ENCODE measurements around the gene GPC6. TPM values are rescaled to one million over a fixed set of nuclear protein-coding genes. Genes with fewer than 3 reads are reported as not detected.

Gene GPC6
- total and polyA plus RNA-seq, 4 donors = 5.9 to 29.1 (median 18.2) TPM

DNA sequence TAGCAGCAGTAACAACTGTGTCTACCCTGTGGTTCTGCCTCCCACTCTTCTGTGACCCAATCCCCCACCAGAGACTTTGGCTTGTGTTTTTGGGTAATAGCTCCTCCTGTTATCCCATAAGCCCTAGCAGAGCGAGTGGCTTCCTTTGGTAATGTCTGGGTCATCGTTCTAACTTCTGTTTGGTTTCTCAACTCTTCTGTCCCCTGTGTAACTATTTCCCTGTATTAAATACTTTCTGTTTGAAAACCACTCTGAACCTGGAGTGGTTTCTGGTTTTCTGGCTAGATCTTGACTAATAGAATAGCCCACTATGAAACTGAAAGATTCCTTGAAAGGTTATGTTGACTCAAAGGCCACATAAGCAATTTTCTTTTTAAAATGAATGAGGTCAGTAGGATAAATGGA lies 902.9 kb downstream of the GPC6 start:
- no peak for TF ChIP-seq TAF1 (conservative IDR thresholded peaks at IDR 0.05)
- TF ChIP-seq, protein P1, sequence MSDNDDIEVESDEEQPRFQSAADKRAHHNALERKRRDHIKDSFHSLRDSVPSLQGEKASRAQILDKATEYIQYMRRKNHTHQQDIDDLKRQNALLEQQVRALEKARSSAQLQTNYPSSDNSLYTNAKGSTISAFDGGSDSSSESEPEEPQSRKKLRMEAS (IDR thresholded peaks at IDR 0.05) = no peak
- no peak for TF ChIP-seq RXRA (IDR thresholded peaks at IDR 0.05)
- TF ChIP-seq EGR1 (IDR thresholded peaks at IDR 0.05; ENCODE audit: low read depth in 2 of 2) = no peak
- TF ChIP-seq, protein P2, sequence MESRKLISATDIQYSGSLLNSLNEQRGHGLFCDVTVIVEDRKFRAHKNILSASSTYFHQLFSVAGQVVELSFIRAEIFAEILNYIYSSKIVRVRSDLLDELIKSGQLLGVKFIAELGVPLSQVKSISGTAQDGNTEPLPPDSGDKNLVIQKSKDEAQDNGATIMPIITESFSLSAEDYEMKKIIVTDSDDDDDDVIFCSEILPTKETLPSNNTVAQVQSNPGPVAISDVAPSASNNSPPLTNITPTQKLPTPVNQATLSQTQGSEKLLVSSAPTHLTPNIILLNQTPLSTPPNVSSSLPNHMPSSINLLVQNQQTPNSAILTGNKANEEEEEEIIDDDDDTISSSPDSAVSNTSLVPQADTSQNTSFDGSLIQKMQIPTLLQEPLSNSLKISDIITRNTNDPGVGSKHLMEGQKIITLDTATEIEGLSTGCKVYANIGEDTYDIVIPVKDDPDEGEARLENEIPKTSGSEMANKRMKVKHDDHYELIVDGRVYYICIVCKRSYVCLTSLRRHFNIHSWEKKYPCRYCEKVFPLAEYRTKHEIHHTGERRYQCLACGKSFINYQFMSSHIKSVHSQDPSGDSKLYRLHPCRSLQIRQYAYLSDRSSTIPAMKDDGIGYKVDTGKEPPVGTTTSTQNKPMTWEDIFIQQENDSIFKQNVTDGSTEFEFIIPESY (IDR thresholded peaks at IDR 0.05) = no peak
- TF ChIP-seq, protein P3, sequence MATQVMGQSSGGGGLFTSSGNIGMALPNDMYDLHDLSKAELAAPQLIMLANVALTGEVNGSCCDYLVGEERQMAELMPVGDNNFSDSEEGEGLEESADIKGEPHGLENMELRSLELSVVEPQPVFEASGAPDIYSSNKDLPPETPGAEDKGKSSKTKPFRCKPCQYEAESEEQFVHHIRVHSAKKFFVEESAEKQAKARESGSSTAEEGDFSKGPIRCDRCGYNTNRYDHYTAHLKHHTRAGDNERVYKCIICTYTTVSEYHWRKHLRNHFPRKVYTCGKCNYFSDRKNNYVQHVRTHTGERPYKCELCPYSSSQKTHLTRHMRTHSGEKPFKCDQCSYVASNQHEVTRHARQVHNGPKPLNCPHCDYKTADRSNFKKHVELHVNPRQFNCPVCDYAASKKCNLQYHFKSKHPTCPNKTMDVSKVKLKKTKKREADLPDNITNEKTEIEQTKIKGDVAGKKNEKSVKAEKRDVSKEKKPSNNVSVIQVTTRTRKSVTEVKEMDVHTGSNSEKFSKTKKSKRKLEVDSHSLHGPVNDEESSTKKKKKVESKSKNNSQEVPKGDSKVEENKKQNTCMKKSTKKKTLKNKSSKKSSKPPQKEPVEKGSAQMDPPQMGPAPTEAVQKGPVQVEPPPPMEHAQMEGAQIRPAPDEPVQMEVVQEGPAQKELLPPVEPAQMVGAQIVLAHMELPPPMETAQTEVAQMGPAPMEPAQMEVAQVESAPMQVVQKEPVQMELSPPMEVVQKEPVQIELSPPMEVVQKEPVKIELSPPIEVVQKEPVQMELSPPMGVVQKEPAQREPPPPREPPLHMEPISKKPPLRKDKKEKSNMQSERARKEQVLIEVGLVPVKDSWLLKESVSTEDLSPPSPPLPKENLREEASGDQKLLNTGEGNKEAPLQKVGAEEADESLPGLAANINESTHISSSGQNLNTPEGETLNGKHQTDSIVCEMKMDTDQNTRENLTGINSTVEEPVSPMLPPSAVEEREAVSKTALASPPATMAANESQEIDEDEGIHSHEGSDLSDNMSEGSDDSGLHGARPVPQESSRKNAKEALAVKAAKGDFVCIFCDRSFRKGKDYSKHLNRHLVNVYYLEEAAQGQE (IDR thresholded peaks at IDR 0.05) = no peak
- TF ChIP-seq FOXA2 (IDR thresholded peaks at IDR 0.05) = no peak
- TF ChIP-seq HNF4G (IDR thresholded peaks at IDR 0.05) = no peak
- no peak for TF ChIP-seq JUND (IDR thresholded peaks at IDR 0.05)
- TF ChIP-seq, protein P4, sequence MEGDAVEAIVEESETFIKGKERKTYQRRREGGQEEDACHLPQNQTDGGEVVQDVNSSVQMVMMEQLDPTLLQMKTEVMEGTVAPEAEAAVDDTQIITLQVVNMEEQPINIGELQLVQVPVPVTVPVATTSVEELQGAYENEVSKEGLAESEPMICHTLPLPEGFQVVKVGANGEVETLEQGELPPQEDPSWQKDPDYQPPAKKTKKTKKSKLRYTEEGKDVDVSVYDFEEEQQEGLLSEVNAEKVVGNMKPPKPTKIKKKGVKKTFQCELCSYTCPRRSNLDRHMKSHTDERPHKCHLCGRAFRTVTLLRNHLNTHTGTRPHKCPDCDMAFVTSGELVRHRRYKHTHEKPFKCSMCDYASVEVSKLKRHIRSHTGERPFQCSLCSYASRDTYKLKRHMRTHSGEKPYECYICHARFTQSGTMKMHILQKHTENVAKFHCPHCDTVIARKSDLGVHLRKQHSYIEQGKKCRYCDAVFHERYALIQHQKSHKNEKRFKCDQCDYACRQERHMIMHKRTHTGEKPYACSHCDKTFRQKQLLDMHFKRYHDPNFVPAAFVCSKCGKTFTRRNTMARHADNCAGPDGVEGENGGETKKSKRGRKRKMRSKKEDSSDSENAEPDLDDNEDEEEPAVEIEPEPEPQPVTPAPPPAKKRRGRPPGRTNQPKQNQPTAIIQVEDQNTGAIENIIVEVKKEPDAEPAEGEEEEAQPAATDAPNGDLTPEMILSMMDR (IDR thresholded peaks at IDR 0.05; ENCODE audit: low read depth, low read length, missing input control) = no peak
- TF ChIP-seq HNF4A (conservative IDR thresholded peaks at IDR 0.05) = no peak
- TF ChIP-seq NR2F2 (IDR thresholded peaks at IDR 0.05) = no peak
- TF ChIP-seq GABPA (IDR thresholded peaks at IDR 0.05 in 1 of 2, conservative IDR thresholded peaks at IDR 0.05 in 1 of 2) = no peak
- Histone ChIP-seq H3K4me3 (ENCODE audit: low read depth in 1 of 3, low read length in 3 of 3) (no peak overlapping the region), H3K27me3 (ENCODE audit: control insufficient read depth in 4 of 4, insufficient read depth in 4 of 4, low read length in 3 of 4) (no peaks in the 10 kb centered on the region), H3K9me3 (ENCODE audit: control insufficient read depth in 4 of 4, low read length in 3 of 4) (no peaks in the 10 kb centered on the region), H3K9ac (ENCODE audit: low read depth in 1 of 2, low read length in 2 of 2) (no peak overlapping the region), H3K36me3 (ENCODE audit: control insufficient read depth in 4 of 4, insufficient read depth in 3 of 4, low read depth in 1 of 4, low read length in 3 of 4) (no peaks in the 10 kb centered on the region), H3K4me1 (ENCODE audit: control insufficient read depth in 4 of 4, insufficient read depth in 4 of 4, low read length in 3 of 4) (peaks cover 0 to 15% (median 8%) of the 10 kb centered on the region in 4 donors), H3K27ac (ENCODE audit: low read depth in 1 of 2, low read length in 2 of 2) (no peak overlapping the region)
- DNase-seq (ENCODE audit: low spot score) = no peak
- WGBS = 76% methylated on average over 2 of the region's 2 CpGs

DNA sequence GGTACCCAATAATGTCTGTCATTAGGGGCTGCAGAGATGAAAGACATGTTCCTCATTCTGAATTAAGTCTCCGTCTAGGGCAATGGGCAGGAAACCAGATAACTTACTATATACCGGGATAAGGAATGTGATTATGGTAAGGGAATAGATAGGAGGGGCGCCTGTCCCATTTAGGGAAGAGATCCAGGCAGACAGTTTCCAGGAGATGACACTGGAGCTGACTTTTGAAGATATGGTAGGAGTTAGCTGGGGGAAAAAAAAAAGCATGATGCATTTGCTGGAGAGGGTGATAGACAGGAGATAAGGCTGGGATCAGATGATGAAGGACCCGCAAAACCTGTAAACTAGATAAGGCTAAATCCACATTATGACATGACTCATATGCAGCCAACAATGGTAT lies 912.2 kb downstream of the GPC6 start:
- 83% methylated on average over 4 of the region's 4 CpGs for WGBS
- Histone ChIP-seq H3K4me1 (ENCODE audit: control insufficient read depth in 4 of 4, insufficient read depth in 4 of 4, low read length in 3 of 4) (no peaks in the 10 kb centered on the region), H3K36me3 (ENCODE audit: control insufficient read depth in 4 of 4, insufficient read depth in 3 of 4, low read depth in 1 of 4, low read length in 3 of 4) (no peaks in the 10 kb centered on the region), H3K9me3 (ENCODE audit: control insufficient read depth in 4 of 4, low read length in 3 of 4) (no peaks in the 10 kb centered on the region), H3K27me3 (ENCODE audit: control insufficient read depth in 4 of 4, insufficient read depth in 4 of 4, low read length in 3 of 4) (no peaks in the 10 kb centered on the region), H3K27ac (ENCODE audit: low read depth in 1 of 2, low read length in 2 of 2) (no peak overlapping the region), H3K9ac (ENCODE audit: low read depth in 1 of 2, low read length in 2 of 2) (no peak overlapping the region), H3K4me3 (ENCODE audit: low read depth in 1 of 3, low read length in 3 of 3) (no peak overlapping the region)
- DNase-seq (ENCODE audit: low spot score) = no peak
- no peak for TF ChIP-seq YY1 (IDR thresholded peaks at IDR 0.05)
- TF ChIP-seq JUND (IDR thresholded peaks at IDR 0.05) = no peak
- no peak for TF ChIP-seq RXRA (IDR thresholded peaks at IDR 0.05)
- TF ChIP-seq, protein P3 (IDR thresholded peaks at IDR 0.05) = no peak
- TF ChIP-seq, protein P2 (IDR thresholded peaks at IDR 0.05) = no peak
- TF ChIP-seq FOXA2 (IDR thresholded peaks at IDR 0.05) = no peak
- TF ChIP-seq HNF4A (conservative IDR thresholded peaks at IDR 0.05) = no peak
- no peak for TF ChIP-seq FOXA1 (IDR thresholded peaks at IDR 0.05)
- no peak for TF ChIP-seq NR2F2 (IDR thresholded peaks at IDR 0.05)
- TF ChIP-seq RAD21 (IDR thresholded peaks at IDR 0.05) = no peak
- no peak for TF ChIP-seq EGR1 (IDR thresholded peaks at IDR 0.05; ENCODE audit: low read depth in 2 of 2)
- TF ChIP-seq, protein P1 (IDR thresholded peaks at IDR 0.05) = no peak

Measured in liver (tissue), 9 donors.